Measurements from ENCODE around the gene DDR1. TPM values are rescaled to one million over a fixed set of nuclear protein-coding genes. Genes with fewer than 3 reads are reported as not detected.

The DDR1 gene
- total RNA-seq, 1 donor from 2014 or later, result 8.2 TPM

DNA sequence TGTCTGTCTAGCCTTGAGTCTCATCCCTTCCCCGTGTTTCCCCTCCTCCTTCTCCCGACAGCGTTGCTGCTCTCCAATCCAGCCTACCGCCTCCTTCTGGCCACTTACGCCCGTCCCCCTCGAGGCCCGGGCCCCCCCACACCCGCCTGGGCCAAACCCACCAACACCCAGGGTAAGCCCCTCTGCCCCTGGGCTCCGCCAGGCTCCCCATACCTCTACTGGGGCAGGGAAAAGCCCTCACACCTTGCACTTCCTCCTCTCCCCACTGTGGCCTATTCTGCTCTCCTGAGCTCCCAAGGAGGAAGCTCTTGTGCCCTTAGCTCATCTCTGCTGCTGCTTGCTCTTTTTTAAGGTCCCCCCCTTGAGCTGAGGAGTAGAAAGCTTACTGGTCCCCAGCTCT, 11.0 kb downstream of the DDR1 start:
- TF ChIP-seq, protein P1, sequence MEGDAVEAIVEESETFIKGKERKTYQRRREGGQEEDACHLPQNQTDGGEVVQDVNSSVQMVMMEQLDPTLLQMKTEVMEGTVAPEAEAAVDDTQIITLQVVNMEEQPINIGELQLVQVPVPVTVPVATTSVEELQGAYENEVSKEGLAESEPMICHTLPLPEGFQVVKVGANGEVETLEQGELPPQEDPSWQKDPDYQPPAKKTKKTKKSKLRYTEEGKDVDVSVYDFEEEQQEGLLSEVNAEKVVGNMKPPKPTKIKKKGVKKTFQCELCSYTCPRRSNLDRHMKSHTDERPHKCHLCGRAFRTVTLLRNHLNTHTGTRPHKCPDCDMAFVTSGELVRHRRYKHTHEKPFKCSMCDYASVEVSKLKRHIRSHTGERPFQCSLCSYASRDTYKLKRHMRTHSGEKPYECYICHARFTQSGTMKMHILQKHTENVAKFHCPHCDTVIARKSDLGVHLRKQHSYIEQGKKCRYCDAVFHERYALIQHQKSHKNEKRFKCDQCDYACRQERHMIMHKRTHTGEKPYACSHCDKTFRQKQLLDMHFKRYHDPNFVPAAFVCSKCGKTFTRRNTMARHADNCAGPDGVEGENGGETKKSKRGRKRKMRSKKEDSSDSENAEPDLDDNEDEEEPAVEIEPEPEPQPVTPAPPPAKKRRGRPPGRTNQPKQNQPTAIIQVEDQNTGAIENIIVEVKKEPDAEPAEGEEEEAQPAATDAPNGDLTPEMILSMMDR (IDR thresholded peaks at IDR 0.05; ENCODE audit: unreplicated experiment), result no peak
- H3K36me3 Mint-ChIP-seq (ENCODE audit: low read depth, unreplicated experiment), result peaks cover 5% of the 10 kb centered on the region
- no peak for DNase-seq (ENCODE audit: low spot score)
- H3K27ac Mint-ChIP-seq (ENCODE audit: unreplicated experiment), result no peak overlapping the region
- no peaks in the 10 kb centered on the region for H3K9me3 Mint-ChIP-seq (ENCODE audit: unreplicated experiment)
- H3K27me3 Mint-ChIP-seq (ENCODE audit: unreplicated experiment), result peaks cover 9% of the 10 kb centered on the region
- H3K4me3 Mint-ChIP-seq (ENCODE audit: unreplicated experiment), result no peak overlapping the region
- H3K4me1 Mint-ChIP-seq (ENCODE audit: unreplicated experiment), result peaks cover 2% of the 10 kb centered on the region

DNA sequence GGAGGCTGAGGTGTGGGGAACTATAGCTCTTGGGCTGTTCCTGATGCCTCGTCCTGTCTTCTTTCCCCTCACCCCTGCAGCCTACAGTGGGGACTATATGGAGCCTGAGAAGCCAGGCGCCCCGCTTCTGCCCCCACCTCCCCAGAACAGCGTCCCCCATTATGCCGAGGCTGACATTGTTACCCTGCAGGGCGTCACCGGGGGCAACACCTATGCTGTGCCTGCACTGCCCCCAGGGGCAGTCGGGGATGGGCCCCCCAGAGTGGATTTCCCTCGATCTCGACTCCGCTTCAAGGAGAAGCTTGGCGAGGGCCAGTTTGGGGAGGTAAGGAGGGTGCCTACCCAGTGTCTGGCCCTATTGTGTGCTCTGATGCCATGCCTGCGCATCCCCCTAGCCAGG, 12.2 kb downstream of the DDR1 start:
- H3K27ac Mint-ChIP-seq (ENCODE audit: unreplicated experiment), result no peak overlapping the region
- no peaks in the 10 kb centered on the region for H3K9me3 Mint-ChIP-seq (ENCODE audit: unreplicated experiment)
- peaks cover 5% of the 10 kb centered on the region for H3K36me3 Mint-ChIP-seq (ENCODE audit: low read depth, unreplicated experiment)
- DNase-seq (ENCODE audit: low spot score), result no peak
- H3K4me1 Mint-ChIP-seq (ENCODE audit: unreplicated experiment), result peaks cover 2% of the 10 kb centered on the region
- TF ChIP-seq, protein P1 (IDR thresholded peaks at IDR 0.05; ENCODE audit: unreplicated experiment), result no peak
- peaks cover 9% of the 10 kb centered on the region for H3K27me3 Mint-ChIP-seq (ENCODE audit: unreplicated experiment)
- no peak overlapping the region for H3K4me3 Mint-ChIP-seq (ENCODE audit: unreplicated experiment)

- Mint-ChIP-seq H3K27me3 (ENCODE audit: unreplicated experiment) (peaks cover 5% of the 10 kb centered on the region), H3K4me3 (ENCODE audit: unreplicated experiment) (no peak overlapping the region), H3K27ac (ENCODE audit: unreplicated experiment) (no peak overlapping the region), H3K9me3 (ENCODE audit: unreplicated experiment) (no peaks in the 10 kb centered on the region), H3K4me1 (ENCODE audit: unreplicated experiment) (no peaks in the 10 kb centered on the region), H3K36me3 (ENCODE audit: low read depth, unreplicated experiment) (no peaks in the 10 kb centered on the region)
- TF ChIP-seq, protein P1 (IDR thresholded peaks at IDR 0.05; ENCODE audit: unreplicated experiment), result no peak
- no peak for DNase-seq (ENCODE audit: low spot score)
These were observed 13.6 kb downstream of the DDR1 start for GRCh38 chr6:30897882-30898281.

GRCh38 chr6:30898750-30899360, 14.5 kb downstream of the DDR1 start:
- Mint-ChIP-seq H3K27ac (ENCODE audit: unreplicated experiment) (no peak overlapping the region), H3K9me3 (ENCODE audit: unreplicated experiment) (no peaks in the 10 kb centered on the region), H3K4me3 (ENCODE audit: unreplicated experiment) (no peak overlapping the region), H3K36me3 (ENCODE audit: low read depth, unreplicated experiment) (no peaks in the 10 kb centered on the region), H3K4me1 (ENCODE audit: unreplicated experiment) (no peaks in the 10 kb centered on the region), H3K27me3 (ENCODE audit: unreplicated experiment) (peaks cover 5% of the 10 kb centered on the region)
- DNase-seq (ENCODE audit: low spot score), result no peak
- TF ChIP-seq, protein P1 (IDR thresholded peaks at IDR 0.05; ENCODE audit: unreplicated experiment), result no peak

DNA sequence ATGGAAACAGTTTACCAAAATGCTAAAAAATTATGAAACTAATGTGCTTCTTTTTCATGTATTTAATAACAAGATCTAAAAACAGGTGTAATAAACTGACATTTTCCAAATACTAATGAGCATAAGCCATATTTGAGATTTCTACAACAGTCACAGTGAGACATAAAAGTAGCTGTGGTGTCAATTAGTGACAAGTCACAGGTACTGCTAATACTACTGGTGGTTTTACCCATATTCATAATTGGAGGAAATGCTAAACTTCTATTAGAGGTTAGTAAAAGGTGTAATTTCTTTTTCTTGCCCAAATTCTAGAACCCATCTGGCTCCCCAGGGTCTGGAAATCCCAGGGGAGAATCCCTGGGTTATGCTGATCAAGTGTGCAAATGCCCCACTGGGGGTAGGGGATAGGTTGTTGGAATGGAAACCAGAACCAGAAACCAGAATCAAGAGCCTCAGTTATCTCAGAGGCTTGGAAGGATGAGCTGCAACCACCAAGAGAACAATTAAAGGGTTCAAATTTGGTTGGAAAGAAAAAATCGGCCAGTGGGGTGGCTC, 16.6 kb downstream of the DDR1 start:
- no peak overlapping the region for H3K4me3 Mint-ChIP-seq (ENCODE audit: unreplicated experiment)
- H3K9me3 Mint-ChIP-seq (ENCODE audit: unreplicated experiment), result no peaks in the 10 kb centered on the region
- no peak overlapping the region for H3K27ac Mint-ChIP-seq (ENCODE audit: unreplicated experiment)
- peaks cover 4% of the 10 kb centered on the region for H3K27me3 Mint-ChIP-seq (ENCODE audit: unreplicated experiment)
- no peaks in the 10 kb centered on the region for H3K36me3 Mint-ChIP-seq (ENCODE audit: low read depth, unreplicated experiment)
- TF ChIP-seq, protein P1 (IDR thresholded peaks at IDR 0.05; ENCODE audit: unreplicated experiment), result no peak
- no peak for DNase-seq (ENCODE audit: low spot score)
- no peaks in the 10 kb centered on the region for H3K4me1 Mint-ChIP-seq (ENCODE audit: unreplicated experiment)

All from endothelial cell (in vitro differentiated cells).